HEK293T (cell line): ENCODE measurements around the gene NEK5.

Experiments
- ARNT ChIP-seq: fragments of 450-650 bp; IDR thresholded peaks from 2 replicates; pipeline ENCODE4 v1.6.1; 2017; ENCODE audit warnings: mild to moderate bottlenecking
- CTBP1 ChIP-seq: fragments of 450-650 bp; IDR thresholded peaks from 2 replicates; pipeline ENCODE4 v1.6.1; 2016; ENCODE audit warnings: borderline replicate concordance
- ELF4 ChIP-seq: fragments of 450-650 bp; IDR thresholded peaks from 2 replicates; pipeline ENCODE4 v1.6.1; 2017; ENCODE audit warnings: antibody characterized with exemption
- FOXA1 ChIP-seq: fragments of 450-650 bp; IDR thresholded peaks from 2 replicates; pipeline ENCODE4 v1.6.1; 2016; ENCODE audit warnings: mild to moderate bottlenecking
- FOXK2 ChIP-seq: fragments of 450-650 bp; IDR thresholded peaks from 2 replicates; pipeline ENCODE4 v1.6.1; 2016; ENCODE audit warnings: mild to moderate bottlenecking
- NFRKB ChIP-seq: fragments of 450-650 bp; IDR thresholded peaks from 2 replicates; pipeline ENCODE4 v1.6.1; 2016; ENCODE audit warnings: mild to moderate bottlenecking, moderate library complexity
- PKNOX1 ChIP-seq: fragments of 450-650 bp; IDR thresholded peaks from 2 replicates; pipeline ENCODE4 v1.6.1; 2016
- TARDBP ChIP-seq: fragments of 450-650 bp; IDR thresholded peaks from 2 replicates; pipeline ENCODE4 v1.6.1; 2016

DNA sequence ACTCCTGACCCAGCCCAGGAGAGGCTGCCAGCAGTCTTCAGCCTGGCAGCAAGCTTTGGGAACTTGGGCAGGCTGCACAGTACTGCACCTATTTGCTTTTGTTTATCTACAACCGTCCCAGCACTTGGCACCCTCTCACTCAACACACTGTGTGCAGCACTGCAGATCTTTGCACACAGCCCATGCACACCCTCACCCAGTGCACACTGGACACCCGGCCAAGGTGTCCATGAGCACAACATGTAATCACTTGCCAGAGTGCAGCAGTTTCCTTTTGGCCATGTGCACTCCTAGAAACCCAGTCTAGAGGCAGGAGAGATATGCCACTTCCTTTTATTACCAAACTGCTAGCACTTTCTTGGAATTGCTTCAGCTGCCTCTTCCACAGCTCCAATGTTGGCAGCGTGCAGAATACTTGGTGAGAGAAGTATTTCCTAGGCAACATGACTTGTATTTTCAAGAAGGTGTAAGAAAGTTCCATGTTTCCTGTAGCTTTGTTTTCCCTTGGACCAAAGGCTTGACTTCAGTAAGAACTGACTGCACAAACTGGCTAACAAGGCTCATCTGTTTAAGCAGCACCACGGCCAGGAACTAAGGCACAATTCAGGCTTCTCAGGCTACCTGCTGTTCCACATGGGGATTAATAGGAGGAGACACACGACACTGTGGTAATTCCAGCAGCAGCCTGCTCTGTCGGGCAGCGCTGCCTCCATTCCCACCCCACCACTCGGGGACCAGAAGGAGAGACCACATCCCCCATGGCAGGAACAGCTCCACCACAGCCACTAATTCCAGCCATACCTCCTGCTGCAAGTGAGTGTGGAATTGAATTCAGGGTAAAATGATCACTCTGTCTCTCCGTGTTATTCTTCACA, 133.0 kb downstream of the NEK5 start:
- TF ChIP-seq FOXK2 (no peak), FOXA1 (no peak), PKNOX1 (no peak), ARNT (no peak), ELF4 (no peak), NFRKB (no peak), CTBP1 (0 out of 2 replicates have a peak, but pooled peaks have one; percentile 24), TARDBP (no peak)
